MM.1S (cell line): ENCODE results near the gene SLC24A3.

Source experiments
- DNase-seq: peaks from one replicate; pipeline ENCODE4 v3.0.0-alpha.2; 2015
- H2AFZ ChIP-seq: fragments of 300-600 bp; sonication (generic); 2 replicates; pipeline ENCODE4 v1.6.0; 2016; ENCODE audit warnings: antibody characterized with exemption, low read length
- H3F3A ChIP-seq: fragments of 300-600 bp; sonication (generic); 2 replicates; pipeline ENCODE4 v1.6.1; 2016; ENCODE audit warnings: mild to moderate bottlenecking, antibody characterized with exemption, low read length, moderate library complexity, mixed read lengths; ENCODE audit not compliant: insufficient read depth
- H3K27ac ChIP-seq: fragments of 300-600 bp; sonication (generic); 2 replicates; pipeline ENCODE4 v1.5.1; 2016; ENCODE audit warnings: mild to moderate bottlenecking, low read length
- H3K27me3 ChIP-seq: fragments of 300-600 bp; sonication (generic); replicated peaks from 2 replicates; pipeline ENCODE4 v1.6.0; 2016; ENCODE audit warnings: low read length; ENCODE audit not compliant: insufficient read depth
- H3K36me3 ChIP-seq: fragments of 300-600 bp; sonication (generic); replicated peaks from 2 replicates; pipeline ENCODE4 v1.6.1; 2016; ENCODE audit warnings: mild to moderate bottlenecking, low read length, mixed read lengths; ENCODE audit not compliant: insufficient read depth
- H3K4me1 ChIP-seq: fragments of 300-600 bp; sonication (generic); 2 replicates; pipeline ENCODE4 v1.6.1; 2016; ENCODE audit warnings: low read length, mixed read lengths
- H3K4me2 ChIP-seq: fragments of 300-600 bp; sonication (generic); 2 replicates; pipeline ENCODE4 v1.6.0; 2016; ENCODE audit warnings: low read depth, low read length
- H3K4me3 ChIP-seq: fragments of 300-600 bp; sonication (generic); 2 replicates; pipeline ENCODE4 v1.5.1; 2016; ENCODE audit warnings: low read length, mixed read lengths
- H3K79me2 ChIP-seq: fragments of 300-600 bp; sonication (generic); 2 replicates; pipeline ENCODE4 v1.6.1; 2016; ENCODE audit warnings: mixed run types, low read length, mixed read lengths
- H3K9ac ChIP-seq: fragments of 300-600 bp; sonication (generic); 2 replicates; pipeline ENCODE4 v1.6.1; 2016; ENCODE audit warnings: low read length, mixed read lengths
- H3K9me2 ChIP-seq: fragments of 300-600 bp; sonication (generic); replicated peaks from 2 replicates; pipeline ENCODE4 v1.6.1; 2016; ENCODE audit warnings: mild to moderate bottlenecking, low read length, mixed read lengths; ENCODE audit not compliant: insufficient read depth
- H3K9me3 ChIP-seq: fragments of 300-600 bp; sonication (generic); replicated peaks from 2 replicates; pipeline ENCODE4 v1.6.1; 2016; ENCODE audit warnings: mild to moderate bottlenecking, low read length, mixed read lengths; ENCODE audit not compliant: insufficient read depth
- H4K20me1 ChIP-seq: fragments of 300-600 bp; sonication (generic); 2 replicates; pipeline ENCODE4 v1.6.1; 2016; ENCODE audit warnings: mild to moderate bottlenecking, low read length, moderate library complexity, mixed read lengths; ENCODE audit not compliant: insufficient read depth
- CTCF ChIP-seq: fragments of 300-600 bp; sonication (generic); IDR thresholded peaks from 2 replicates; pipeline ENCODE4 v1.5.1; 2016; ENCODE audit warnings: antibody characterized with exemption, low read length, mixed read lengths
- EZH2 ChIP-seq: fragments of 300-600 bp; sonication (generic); optimal IDR thresholded peaks from 2 replicates; pipeline ENCODE3; 2017; ENCODE audit warnings: low read depth, mild to moderate bottlenecking, antibody characterized with exemption, low read length, mixed read lengths
- EZH2phosphoT487 ChIP-seq: fragments of 300-600 bp; sonication (generic); IDR thresholded peaks from 2 replicates; pipeline ENCODE4 v1.6.1; 2018; ENCODE audit warnings: antibody characterized with exemption, low read length

The SLC24A3 gene

GRCh38 chr20:19285436-19285835 lies 73.0 kb downstream of the SLC24A3 start:
- no peaks in the 10 kb centered on the region for H3K27me3 ChIP-seq
- H3K27ac ChIP-seq, result no peak overlapping the region
- no peaks in the 10 kb centered on the region for H3K36me3 ChIP-seq
- no peak for DNase-seq
- no peak overlapping the region for H3K4me2 ChIP-seq
- no peaks in the 10 kb centered on the region for H4K20me1 ChIP-seq
- H3K79me2 ChIP-seq, result no peaks in the 10 kb centered on the region
- no peak overlapping the region for H3K4me3 ChIP-seq
- H3K9me3 ChIP-seq, result no peaks in the 10 kb centered on the region
- H3K4me1 ChIP-seq, result no peaks in the 10 kb centered on the region
- no peaks in the 10 kb centered on the region for H3K9me2 ChIP-seq
- TF ChIP-seq EZH2phosphoT487 (no peak), EZH2 (no peak), CTCF (no peak)
- H3F3A ChIP-seq, result no peaks in the 10 kb centered on the region
- no peak overlapping the region for H2AFZ ChIP-seq
- no peak overlapping the region for H3K9ac ChIP-seq

- Histone ChIP-seq H3K4me2 (no peak overlapping the region), H3K36me3 (no peaks in the 10 kb centered on the region), H3K27ac (no peak overlapping the region), H3K9me2 (no peaks in the 10 kb centered on the region), H3K79me2 (no peaks in the 10 kb centered on the region), H3F3A (no peaks in the 10 kb centered on the region), H3K9me3 (no peaks in the 10 kb centered on the region), H3K9ac (no peak overlapping the region), H4K20me1 (no peaks in the 10 kb centered on the region), H2AFZ (no peak overlapping the region), H3K27me3 (no peaks in the 10 kb centered on the region), H3K4me1 (no peaks in the 10 kb centered on the region), H3K4me3 (no peak overlapping the region)
- TF ChIP-seq CTCF, result no peak
- TF ChIP-seq EZH2, result no peak
- TF ChIP-seq EZH2phosphoT487, result no peak
- no peak for DNase-seq
Measured at GRCh38 chr20:19288061-19288460, 75.6 kb downstream of the SLC24A3 start.

DNA sequence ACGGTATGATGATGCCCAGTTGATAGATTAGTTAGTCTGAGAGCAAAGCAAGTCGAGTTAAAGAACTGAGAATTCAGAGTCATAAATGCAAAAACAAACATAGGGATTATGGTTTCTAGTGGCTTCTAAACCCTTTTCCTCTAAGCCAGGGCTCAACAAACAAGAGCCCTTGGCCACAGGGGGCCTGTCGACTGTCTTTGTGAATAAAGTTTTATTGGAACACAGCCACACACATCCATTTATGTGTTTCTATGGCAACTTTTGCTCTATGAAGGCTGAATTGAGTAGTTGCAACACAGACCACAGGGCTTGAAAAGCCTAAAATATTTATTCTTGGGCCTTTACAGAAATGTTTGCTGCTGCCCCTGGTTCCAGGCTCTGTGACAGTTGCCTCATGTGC lies 76.2 kb downstream of the SLC24A3 start:
- Histone ChIP-seq H3K9me2 (no peaks in the 10 kb centered on the region), H4K20me1 (no peaks in the 10 kb centered on the region), H3K4me1 (no peaks in the 10 kb centered on the region), H3K27ac (no peak overlapping the region), H3K9ac (no peak overlapping the region), H2AFZ (no peak overlapping the region), H3K36me3 (no peaks in the 10 kb centered on the region), H3K9me3 (no peaks in the 10 kb centered on the region), H3K4me3 (no peak overlapping the region), H3F3A (no peaks in the 10 kb centered on the region), H3K79me2 (no peaks in the 10 kb centered on the region), H3K4me2 (no peak overlapping the region), H3K27me3 (no peaks in the 10 kb centered on the region)
- TF ChIP-seq CTCF (no peak), EZH2 (no peak), EZH2phosphoT487 (no peak)
- DNase-seq, result no peak

DNA sequence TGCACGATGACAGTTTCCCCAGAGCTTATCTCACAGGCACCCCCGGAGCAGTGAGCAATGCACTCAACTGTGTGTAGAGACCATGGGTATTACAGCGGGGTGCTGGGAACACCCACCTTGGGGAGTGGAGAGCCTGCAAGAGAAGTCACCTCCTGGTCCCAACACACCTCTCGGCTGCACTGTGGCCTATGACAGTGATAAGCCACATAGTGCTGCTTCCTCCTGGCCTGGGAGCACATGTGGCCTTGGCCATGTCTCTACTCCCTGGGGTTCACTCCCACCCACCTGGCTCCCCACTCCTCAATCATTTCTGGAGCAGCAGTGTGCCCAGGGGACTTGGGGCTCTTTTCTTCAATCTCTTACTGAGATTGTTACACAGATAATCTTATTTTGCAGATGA lies 77.0 kb downstream of the SLC24A3 start:
- Histone ChIP-seq H3K27ac (no peak overlapping the region), H3K36me3 (no peaks in the 10 kb centered on the region), H3K9me3 (no peaks in the 10 kb centered on the region), H3K4me3 (no peak overlapping the region), H3K79me2 (no peaks in the 10 kb centered on the region), H3K4me2 (no peak overlapping the region), H2AFZ (no peak overlapping the region), H3K27me3 (no peaks in the 10 kb centered on the region), H3K9ac (no peak overlapping the region), H4K20me1 (no peaks in the 10 kb centered on the region), H3K9me2 (no peaks in the 10 kb centered on the region), H3K4me1 (no peaks in the 10 kb centered on the region), H3F3A (no peaks in the 10 kb centered on the region)
- TF ChIP-seq CTCF (no peak), EZH2 (no peak), EZH2phosphoT487 (no peak)
- DNase-seq, result no peak
